K562 (cell line): ENCODE data around the gene PNMA3. TPM values are rescaled to one million over a fixed set of nuclear protein-coding genes. Genes with fewer than 3 reads are reported as not detected.

ENCODE experiments used
- ATAC-seq: fragments of 200-7000 bp; cut with Tn5 transposase; 3 replicates; pipeline ENCODE4 v1.9.1; 2020; ENCODE audit warnings: moderate library complexity
- BruUV-seq: library from RNA; stranded (reverse); fragments of 400-500 nt; replicated peaks from 2 replicates; lab custom pipeline; 2021; lab: Mats Ljungman, UMichigan
- CTCF ChIA-PET: fragments of 300-600 bp; formaldehyde crosslinking; extraction: SDS; loops from one replicate; lab custom pipeline; 2021; ENCODE audit warnings: low intra/inter-chr PET ratio; lab: Yijun Ruan, JAX
- POLR2A ChIA-PET: fragments of 300-600, 350-650 bp; sonication (Branson Sonifier 250); formaldehyde crosslinking; extraction: SDS; loops from one replicate; lab custom pipeline; 2021; ENCODE audit warnings: antibody characterized with exemption, inconsistent platforms; lab: Yijun Ruan, JAX
- DNase-seq, 4 experiments: peaks; one replicate each; pipeline versions ENCODE4 v3.0.0 to v3.0.0-alpha.2; 2011 to 2018; ENCODE audit warnings: low spot score in 3 of 4, mixed read lengths in 3 of 4; ENCODE audit errors: extremely low read depth in 1 of 4
- FAIRE-seq: peaks from 2 replicates; lab custom pipeline; 2011; peaks lifted over from hg19 to GRCh38; lab: Jason Lieb, UNC
- H2AFZ ChIP-seq: 2 replicates; pipeline ENCODE4 v1.6.0; 2011; ENCODE audit warnings: low read depth, low read length, control low read depth, inconsistent platforms
- H3K27ac ChIP-seq: fragments of 200-600 bp; 3 replicates; pipeline ENCODE4 v1.8.0; 2011; ENCODE audit warnings: low read depth, mild to moderate bottlenecking, control low read depth, inconsistent platforms, low read length, moderate library complexity, mixed read lengths; ENCODE audit errors: extremely low read depth
- H3K27me3 ChIP-seq, 2 experiments: fragments of 300-600 bp in 1 of 2; 2 replicates in 1 of 2; 3 replicates in 1 of 2; pipeline versions ENCODE4 v1.6.0 to v1.8.0; 2011; ENCODE audit warnings: inconsistent platforms in 2 of 2, low read length in 2 of 2, mild to moderate bottlenecking in 1 of 2, mixed read lengths in 1 of 2, moderate library complexity in 1 of 2; ENCODE audit not compliant: control insufficient read depth in 2 of 2, insufficient read depth in 2 of 2
- H3K36me3 ChIP-seq: fragments of 300-600 bp; 3 replicates; pipeline ENCODE4 v1.8.0; 2011; ENCODE audit warnings: mild to moderate bottlenecking, low read length, inconsistent platforms; ENCODE audit not compliant: control insufficient read depth, insufficient read depth
- H3K4me1 ChIP-seq, 2 experiments: fragments of 200-600 bp in 1 of 2; replicated peaks in 1 of 2; 2 replicates in 1 of 2; 3 replicates in 1 of 2; pipeline versions ENCODE4 v1.5.1 to v1.8.0; 2011; ENCODE audit warnings: inconsistent platforms in 2 of 2, low read length in 2 of 2, mild to moderate bottlenecking in 1 of 2, mixed read lengths in 1 of 2, moderate library complexity in 1 of 2; ENCODE audit not compliant: control insufficient read depth in 2 of 2, insufficient read depth in 2 of 2
- H3K4me2 ChIP-seq: 2 replicates; pipeline ENCODE4 v1.6.1; 2011; ENCODE audit warnings: low read length, control low read depth, inconsistent platforms, mixed read lengths; ENCODE audit not compliant: insufficient read depth
- H3K4me3 ChIP-seq: fragments of 200-600 bp; sonication (generic), shearing (Covaris generic); 2 replicates; pipeline ENCODE4 v1.5.1; 2016; ENCODE audit warnings: control low read depth, inconsistent platforms
- H3K79me2 ChIP-seq: fragments of 200-600 bp; 3 replicates; pipeline ENCODE4 v1.8.0; 2011; ENCODE audit warnings: low read length, inconsistent platforms; ENCODE audit not compliant: control insufficient read depth, insufficient read depth
- H3K9ac ChIP-seq, 2 experiments: 2 replicates each; pipeline versions ENCODE4 v1.6.0 to v1.6.1; 2011; ENCODE audit warnings: low read depth in 2 of 2, low read length in 2 of 2, control low read depth in 1 of 2, inconsistent platforms in 1 of 2, mild to moderate bottlenecking in 1 of 2, mixed read lengths in 1 of 2; ENCODE audit not compliant: insufficient read depth in 1 of 2
- H3K9me1 ChIP-seq: one replicate; pipeline ENCODE4 v1.6.0; 2011; ENCODE audit warnings: inconsistent platforms, mild to moderate bottlenecking, low read length, moderate library complexity; ENCODE audit not compliant: control insufficient read depth, insufficient read depth
- H3K9me3 ChIP-seq: replicated peaks from 2 replicates; pipeline ENCODE4 v1.5.1; 2011; ENCODE audit warnings: low read depth, low read length, inconsistent platforms; ENCODE audit not compliant: control insufficient read depth, insufficient read depth
- H4K20me1 ChIP-seq: replicated peaks from 2 replicates; pipeline ENCODE4 v1.6.1; 2011; ENCODE audit warnings: low read length, inconsistent platforms, mixed read lengths; ENCODE audit not compliant: control insufficient read depth, insufficient read depth
- FOS ChIP-seq: IDR thresholded peaks from 3 replicates; pipeline ENCODE4 v1.6.1; 2011; ENCODE audit not compliant: insufficient read length; ENCODE audit errors: extremely low read depth
- HDAC8 ChIP-seq: fragments of 450-650 bp; IDR thresholded peaks from 2 replicates; pipeline ENCODE4 v1.6.1; 2016; ENCODE audit warnings: mild to moderate bottlenecking, missing genetic modification characterization, moderate library complexity, missing compliant biosample characterization
- RBBP5 ChIP-seq: fragments of 200-600 bp; sonication (generic); IDR thresholded peaks from 2 replicates; pipeline ENCODE4 v1.6.1; 2012; ENCODE audit warnings: borderline replicate concordance, mild to moderate bottlenecking, low read length, control low read depth, inconsistent platforms; ENCODE audit not compliant: insufficient read depth, poor library complexity, severe bottlenecking
- ZNF121 ChIP-seq: sonication (generic); formaldehyde crosslinking; conservative IDR thresholded peaks from 2 replicates; pipeline ENCODE4 v1.8.0; 2022; ENCODE audit warnings: missing genetic modification reagents
- ZNF311 ChIP-seq: fragments of 250-450 bp; sonication (Bioruptor Pico); IDR thresholded peaks from 2 replicates; pipeline ENCODE4 v1.4.0; 2020; ENCODE audit warnings: mild to moderate bottlenecking, moderate library complexity
- WGBS: fragments of 100-300 bp; shearing (Covaris generic); methylation state at CpG from one replicate; pipeline ENCODE4 v1.1.6; 2016; ENCODE audit warnings: low coverage, mixed read lengths; ENCODE audit not compliant: insufficient coverage; ENCODE audit errors: missing lambda C conversion rate; 5-methylcytosine and 5-hydroxymethylcytosine counted together
- in situ Hi-C: fragments of 300-500 bp; cut with MboI; formaldehyde crosslinking; loops from 4 replicates; pipeline ENCODE4 v1.15.0; 2018; ENCODE audit warnings: inconsistent platforms, mixed read lengths
- intact Hi-C: fragments of 100-400 bp; cut with micrococcal nuclease; formaldehyde crosslinking; loops from 2 replicates; pipeline ENCODE4 v1.14.2; 2022
- polyA plus RNA-seq, 8 experiments: library from polyadenylated mRNA; depleted of rRNA in 4 of 8; stranded (reverse) in 5 of 8; unstranded in 3 of 8; fragments of >200 nt; fragmentation: Nextera tagmentation in 2 of 8; fragmentation: Illumina TruSeq in 1 of 8; extraction: Ambion mirVana in 2 of 8; extraction: Trizol in 1 of 8; gene quantifications; 2 replicates each; pipeline versions ENCODE4 v1.2.1 to v1.2.3, GENCODE V29; 2011 to 2014; ENCODE audit warnings: inconsistent platforms in 1 of 8, missing spikeins in 1 of 8
- total RNA-seq, 7 experiments: library from RNA; depleted of rRNA in 6 of 7; stranded (reverse); fragments of >200 nt in 6 of 7; fragmentation: Illumina TruSeq in 2 of 7; extraction: Trizol in 2 of 7; gene quantifications; 2 replicates each; pipeline versions ENCODE4 v1.2.1 to v1.2.3, GENCODE V29; 2011 to 2021; ENCODE audit warnings: low replicate concordance in 1 of 7
- TF ChIP-seq, protein P1 (sequence below), 2 experiments: fragments of 450-650 bp; IDR thresholded peaks; 2 replicates each; pipeline ENCODE4 v1.6.1; 2018; ENCODE audit warnings: mild to moderate bottlenecking in 2 of 2, low read depth in 1 of 2; ENCODE audit not compliant: partially characterized antibody in 2 of 2
- TF ChIP-seq, protein P2 (sequence below): IDR thresholded peaks from 3 replicates; pipeline ENCODE4 v1.6.1; 2011; ENCODE audit warnings: borderline replicate concordance, mild to moderate bottlenecking; ENCODE audit not compliant: insufficient read length, insufficient read depth
- TF ChIP-seq, protein P3 (sequence below): fragments of 250-450 bp; sonication (Bioruptor Pico); IDR thresholded peaks from 2 replicates; pipeline ENCODE4 v1.4.0; 2020; ENCODE audit warnings: mild to moderate bottlenecking, moderate library complexity

Gene PNMA3
- total and polyA plus RNA-seq, 9 of the 15 experiments (the other 6 are each of a cell fraction or from before 2014, with no cell fraction given): 0.01 to 1.5 (median 0.95) TPM; not detected in 1

DNA sequence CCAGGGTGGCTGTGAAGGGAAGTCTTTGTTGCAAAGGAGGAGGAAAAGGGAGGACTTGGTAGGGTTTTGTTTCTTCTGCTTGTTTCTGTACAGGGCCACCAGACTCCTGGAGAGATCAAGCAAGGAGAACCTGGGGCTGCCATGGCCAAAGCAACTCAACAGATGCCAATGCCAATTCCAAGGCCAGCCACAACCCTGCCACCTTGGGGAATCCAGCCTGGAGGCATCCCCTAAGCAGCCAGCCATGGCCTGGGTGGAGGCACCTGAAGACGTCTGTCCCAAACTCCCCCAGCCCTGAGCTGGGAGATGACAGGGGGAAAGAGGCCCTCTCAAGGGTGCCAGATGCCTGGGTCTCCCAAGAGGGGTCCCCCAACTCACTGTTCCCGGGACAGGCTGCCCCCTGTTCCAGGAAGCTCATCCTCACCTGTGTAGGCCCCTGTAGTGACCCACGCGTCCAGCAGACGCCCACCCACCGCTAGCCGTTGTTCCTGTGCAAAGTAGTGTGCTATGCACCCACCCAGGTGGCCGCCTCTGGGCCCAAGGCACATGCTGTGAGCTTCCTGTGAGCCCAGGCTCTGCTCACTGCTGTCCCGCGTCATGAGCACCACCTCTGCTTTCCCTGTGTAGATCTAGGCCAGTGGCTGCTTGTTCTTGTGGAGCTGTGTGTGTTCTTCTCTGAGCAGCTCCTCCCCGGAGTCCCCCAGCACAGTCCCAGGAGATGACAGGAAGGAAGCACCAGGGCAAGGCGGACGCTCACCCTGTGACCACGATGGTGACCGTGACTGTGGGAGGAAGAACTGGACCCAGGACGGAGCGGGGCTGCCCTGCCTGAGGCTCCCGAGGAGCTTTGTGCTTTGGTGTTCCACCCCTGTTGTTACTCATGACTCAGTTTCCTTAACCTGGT, 3.2 kb downstream of the PNMA3 start:
- FAIRE-seq (no peak), ATAC-seq (no peak)
- BruUV-seq: no TSS peak
- TF ChIP-seq ZNF311 (CRISPR knock-in tag) (no peak), HDAC8 (tag) (no peak), FOS (no peak), ZNF121 (no peak), RBBP5 (no peak)
- TF ChIP-seq, protein P1, sequence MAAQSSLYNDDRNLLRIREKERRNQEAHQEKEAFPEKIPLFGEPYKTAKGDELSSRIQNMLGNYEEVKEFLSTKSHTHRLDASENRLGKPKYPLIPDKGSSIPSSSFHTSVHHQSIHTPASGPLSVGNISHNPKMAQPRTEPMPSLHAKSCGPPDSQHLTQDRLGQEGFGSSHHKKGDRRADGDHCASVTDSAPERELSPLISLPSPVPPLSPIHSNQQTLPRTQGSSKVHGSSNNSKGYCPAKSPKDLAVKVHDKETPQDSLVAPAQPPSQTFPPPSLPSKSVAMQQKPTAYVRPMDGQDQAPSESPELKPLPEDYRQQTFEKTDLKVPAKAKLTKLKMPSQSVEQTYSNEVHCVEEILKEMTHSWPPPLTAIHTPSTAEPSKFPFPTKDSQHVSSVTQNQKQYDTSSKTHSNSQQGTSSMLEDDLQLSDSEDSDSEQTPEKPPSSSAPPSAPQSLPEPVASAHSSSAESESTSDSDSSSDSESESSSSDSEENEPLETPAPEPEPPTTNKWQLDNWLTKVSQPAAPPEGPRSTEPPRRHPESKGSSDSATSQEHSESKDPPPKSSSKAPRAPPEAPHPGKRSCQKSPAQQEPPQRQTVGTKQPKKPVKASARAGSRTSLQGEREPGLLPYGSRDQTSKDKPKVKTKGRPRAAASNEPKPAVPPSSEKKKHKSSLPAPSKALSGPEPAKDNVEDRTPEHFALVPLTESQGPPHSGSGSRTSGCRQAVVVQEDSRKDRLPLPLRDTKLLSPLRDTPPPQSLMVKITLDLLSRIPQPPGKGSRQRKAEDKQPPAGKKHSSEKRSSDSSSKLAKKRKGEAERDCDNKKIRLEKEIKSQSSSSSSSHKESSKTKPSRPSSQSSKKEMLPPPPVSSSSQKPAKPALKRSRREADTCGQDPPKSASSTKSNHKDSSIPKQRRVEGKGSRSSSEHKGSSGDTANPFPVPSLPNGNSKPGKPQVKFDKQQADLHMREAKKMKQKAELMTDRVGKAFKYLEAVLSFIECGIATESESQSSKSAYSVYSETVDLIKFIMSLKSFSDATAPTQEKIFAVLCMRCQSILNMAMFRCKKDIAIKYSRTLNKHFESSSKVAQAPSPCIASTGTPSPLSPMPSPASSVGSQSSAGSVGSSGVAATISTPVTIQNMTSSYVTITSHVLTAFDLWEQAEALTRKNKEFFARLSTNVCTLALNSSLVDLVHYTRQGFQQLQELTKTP (IDR thresholded peaks at IDR 0.05; ENCODE audit: low read depth in 1 of 2, partially characterized antibody in 2 of 2): no peak
- TF ChIP-seq, protein P2, sequence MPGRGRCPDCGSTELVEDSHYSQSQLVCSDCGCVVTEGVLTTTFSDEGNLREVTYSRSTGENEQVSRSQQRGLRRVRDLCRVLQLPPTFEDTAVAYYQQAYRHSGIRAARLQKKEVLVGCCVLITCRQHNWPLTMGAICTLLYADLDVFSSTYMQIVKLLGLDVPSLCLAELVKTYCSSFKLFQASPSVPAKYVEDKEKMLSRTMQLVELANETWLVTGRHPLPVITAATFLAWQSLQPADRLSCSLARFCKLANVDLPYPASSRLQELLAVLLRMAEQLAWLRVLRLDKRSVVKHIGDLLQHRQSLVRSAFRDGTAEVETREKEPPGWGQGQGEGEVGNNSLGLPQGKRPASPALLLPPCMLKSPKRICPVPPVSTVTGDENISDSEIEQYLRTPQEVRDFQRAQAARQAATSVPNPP: no peak
- TF ChIP-seq, protein P3, sequence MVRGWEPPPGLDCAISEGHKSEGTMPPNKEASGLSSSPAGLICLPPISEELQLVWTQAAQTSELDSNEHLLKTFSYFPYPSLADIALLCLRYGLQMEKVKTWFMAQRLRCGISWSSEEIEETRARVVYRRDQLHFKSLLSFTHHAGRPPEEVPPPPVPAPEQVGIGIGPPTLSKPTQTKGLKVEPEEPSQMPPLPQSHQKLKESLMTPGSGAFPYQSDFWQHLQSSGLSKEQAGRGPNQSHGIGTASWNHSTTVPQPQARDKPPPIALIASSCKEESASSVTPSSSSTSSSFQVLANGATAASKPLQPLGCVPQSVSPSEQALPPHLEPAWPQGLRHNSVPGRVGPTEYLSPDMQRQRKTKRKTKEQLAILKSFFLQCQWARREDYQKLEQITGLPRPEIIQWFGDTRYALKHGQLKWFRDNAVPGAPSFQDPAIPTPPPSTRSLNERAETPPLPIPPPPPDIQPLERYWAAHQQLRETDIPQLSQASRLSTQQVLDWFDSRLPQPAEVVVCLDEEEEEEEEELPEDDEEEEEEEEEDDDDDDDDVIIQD: no peak

More for the DNA sequence above, 3.2 kb downstream of the PNMA3 start:
- Histone ChIP-seq H3K4me3 (no peak overlapping the region), H4K20me1 (no peaks in the 10 kb centered on the region), H3K27me3 (no peaks in the 10 kb centered on the region), H3K4me2 (no peak overlapping the region), H3K9me1 (no peaks in the 10 kb centered on the region), H3K79me2 (no peaks in the 10 kb centered on the region), H3K4me1 (peaks cover 10 to 13% of the 10 kb centered on the region in 2 experiments; a peak in 4 of 5 replicates), H2AFZ (no peak overlapping the region), H3K27ac (no peak overlapping the region), H3K9me3 (no peaks in the 10 kb centered on the region), H3K36me3 (no peaks in the 10 kb centered on the region), H3K9ac (no peak overlapping the region)
- ChIA-PET CTCF (no interaction called here), POLR2A (no interaction called here)
- 47% methylated on average over 17 of the region's 18 CpGs for WGBS
- DNase-seq: no peak
- intact Hi-C loops: loop anchor here (5.0 kb wide), 1 partner anchor 258 kb away; no protein-coding TSS in a partner anchor
- in situ Hi-C loops: no loop called here
